WI38 (cell line): ENCODE measurements around the gene POLR1H.
A peak's percentile ranks its signal among the peaks of the same experiment; 100 is the strongest.

Source experiments
- H3K4me3 ChIP-seq: 2 replicates; pipeline ENCODE4 v1.5.1; 2011; ENCODE audit warnings: low read depth, mild to moderate bottlenecking, control low read depth, low read length
- CTCF ChIP-seq: IDR thresholded peaks from 2 replicates; pipeline ENCODE4 v1.5.1; 2012; ENCODE audit warnings: low read depth, mild to moderate bottlenecking, control low read depth, low read length

POLR1H gene

GRCh38 chr6:30097902-30098768 is 37.1 kb downstream of the POLR1H start:
- no peak for TF ChIP-seq CTCF
- no peak overlapping the region for H3K4me3 ChIP-seq

GRCh38 chr6:30100154-30100553 is 39.1 kb downstream of the POLR1H start:
- no peak for TF ChIP-seq CTCF
- no peak overlapping the region for H3K4me3 ChIP-seq

- no peak for TF ChIP-seq CTCF
Measured at GRCh38 chr6:30100585-30101443, 39.7 kb downstream of the POLR1H start.

GRCh38 chr6:30101444-30102413 is 40.7 kb downstream of the POLR1H start:
- peak overlapping the region; percentile 48 for H3K4me3 ChIP-seq
- TF ChIP-seq CTCF = no peak

More at GRCh38 chr6:30100585-30101443, 39.7 kb downstream of the POLR1H start:
- no peak overlapping the region for H3K4me3 ChIP-seq

- no peak for TF ChIP-seq CTCF
- H3K4me3 ChIP-seq = peak overlapping the region; percentile 48
Measured at GRCh38 chr6:30102414-30102969, 41.4 kb downstream of the POLR1H start.

- peak; percentile 96 for TF ChIP-seq CTCF
- H3K4me3 ChIP-seq = peak overlapping the region; percentile 48
Measured at GRCh38 chr6:30102970-30103871, 42.2 kb downstream of the POLR1H start.
